HG02763 (cell line): Measurements from ENCODE around the gene CCP110.

ENCODE experiments used
- ATAC-seq: cut with Tn5 transposase; IDR thresholded peaks from one replicate; pipeline ENCODE4 v1.9.1; 2021; ENCODE audit warnings: mild to moderate bottlenecking, moderate library complexity; ENCODE audit not compliant: unreplicated experiment

CCP110 gene

DNA sequence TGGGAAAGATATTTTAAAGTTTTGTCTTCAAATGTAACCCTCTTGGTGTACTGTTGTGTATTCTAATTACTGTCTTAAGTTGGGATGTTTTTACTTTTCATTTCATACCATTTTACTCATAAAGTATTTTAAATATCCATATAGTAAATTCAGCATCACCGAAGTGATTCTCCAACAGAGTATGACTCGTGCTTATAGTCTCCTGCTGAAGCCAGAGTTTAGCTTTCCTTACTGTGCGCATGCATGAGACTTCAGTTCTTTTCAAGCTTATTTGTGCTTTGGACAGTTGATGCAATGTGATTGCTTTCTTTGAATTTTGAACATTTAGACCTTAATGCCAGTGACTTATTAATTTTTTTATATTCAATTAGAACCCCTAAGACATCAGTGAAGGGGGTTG lies 24.4 kb downstream of the CCP110 start:
- no peak for ATAC-seq

DNA sequence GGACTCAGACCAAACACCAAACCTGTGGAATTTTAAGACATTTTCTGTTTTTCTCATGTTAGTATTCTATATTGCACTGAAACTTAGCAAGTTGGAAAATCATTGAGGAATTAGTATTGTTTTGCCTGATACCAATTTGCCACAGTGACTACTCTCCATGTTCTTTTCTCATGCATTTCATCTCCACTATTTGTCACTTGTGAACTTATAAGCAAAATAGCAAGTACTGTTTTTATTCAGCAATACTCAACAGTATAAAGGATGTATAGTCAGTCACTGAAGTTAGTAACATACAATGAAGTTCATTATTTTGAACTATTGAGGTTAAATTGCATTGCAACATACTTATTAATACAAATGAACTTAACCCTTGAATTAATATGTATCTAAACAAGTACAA lies 25.9 kb downstream of the CCP110 start:
- ATAC-seq = no peak

DNA sequence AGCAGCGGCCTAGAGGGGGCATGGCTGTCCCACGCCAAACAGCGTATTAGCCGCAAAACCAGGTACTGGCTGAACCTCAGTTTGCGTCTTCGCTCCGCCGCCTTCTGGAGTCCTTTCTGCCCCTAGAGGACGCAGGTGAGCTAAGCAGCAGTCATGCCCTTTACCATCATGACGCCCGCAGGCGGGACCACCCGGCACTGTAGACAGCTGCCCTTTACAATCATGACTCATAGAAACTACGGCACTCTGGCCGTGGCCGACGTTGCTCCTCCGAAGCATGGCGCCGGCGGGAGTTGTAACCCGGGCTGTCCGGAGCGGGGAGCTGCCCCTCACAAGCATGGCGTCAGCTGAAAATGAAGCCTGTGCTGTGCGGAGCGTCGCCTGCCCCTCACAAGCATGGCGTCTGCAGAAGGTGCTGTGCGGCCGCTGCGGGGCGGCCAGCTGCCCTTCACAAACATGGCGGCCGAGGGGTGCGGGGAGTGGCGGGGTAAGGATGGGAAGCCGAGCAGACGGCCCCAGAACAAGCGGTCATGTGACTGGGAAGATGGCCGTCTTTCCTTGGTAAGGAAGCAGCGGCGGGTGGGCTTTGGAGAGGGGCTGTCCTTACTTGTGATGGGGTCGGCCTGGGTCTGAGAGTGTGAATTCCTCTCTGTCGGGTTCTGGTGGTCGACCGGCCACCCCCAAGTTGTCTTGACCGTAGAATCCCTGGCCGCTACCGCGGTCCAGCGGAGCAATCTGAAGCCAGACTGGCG lies 31.6 kb downstream of the CCP110 start, which contains the start of gene VPS35L:
TSS of gene VPS35L (plus strand) at position 518 of the 752 bp plus-strand sequence. CDS start at position 545, 27 bp downstream.
- ATAC-seq = peak; percentile 94

DNA sequence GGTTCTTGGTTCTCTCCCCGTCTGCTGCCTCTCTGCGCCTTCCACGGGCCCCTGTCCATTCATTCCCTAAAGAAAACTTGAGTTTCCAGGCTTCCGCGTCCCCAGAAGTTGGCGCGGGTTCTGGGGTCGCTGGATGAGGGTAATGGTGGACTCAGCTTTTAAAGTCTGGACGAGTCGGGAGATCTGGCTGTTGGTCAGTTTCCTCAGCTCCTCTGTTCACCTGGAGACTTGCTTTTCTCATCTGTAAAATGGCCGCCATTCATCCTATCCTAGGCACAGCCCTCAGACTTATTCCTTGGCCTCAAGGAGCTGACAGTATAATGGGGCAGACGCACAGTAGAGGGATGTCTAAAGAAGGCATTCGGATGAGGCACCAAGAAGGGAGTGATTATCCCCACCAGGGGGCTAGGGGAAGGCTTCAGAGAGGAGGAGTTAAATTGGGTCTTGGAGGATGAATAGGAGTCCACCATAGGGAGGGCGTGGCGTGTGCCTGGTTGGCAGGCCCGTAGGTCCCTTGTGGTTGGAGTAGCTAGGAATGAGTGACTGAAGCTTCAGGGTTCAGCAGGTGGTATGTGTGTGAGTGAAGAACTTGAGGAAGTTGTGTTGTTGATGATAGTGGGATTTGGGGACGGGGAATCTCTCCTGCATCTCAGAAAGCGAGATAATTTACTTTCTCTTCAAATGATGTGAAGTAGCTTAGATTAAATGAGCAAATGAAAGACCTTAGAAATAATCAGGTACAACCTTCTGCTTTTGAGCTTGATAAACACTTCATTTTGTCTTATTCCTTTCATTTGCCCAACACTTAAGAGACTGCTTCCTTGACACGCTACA lies 32.4 kb downstream of the CCP110 start:
- no peak for ATAC-seq

DNA sequence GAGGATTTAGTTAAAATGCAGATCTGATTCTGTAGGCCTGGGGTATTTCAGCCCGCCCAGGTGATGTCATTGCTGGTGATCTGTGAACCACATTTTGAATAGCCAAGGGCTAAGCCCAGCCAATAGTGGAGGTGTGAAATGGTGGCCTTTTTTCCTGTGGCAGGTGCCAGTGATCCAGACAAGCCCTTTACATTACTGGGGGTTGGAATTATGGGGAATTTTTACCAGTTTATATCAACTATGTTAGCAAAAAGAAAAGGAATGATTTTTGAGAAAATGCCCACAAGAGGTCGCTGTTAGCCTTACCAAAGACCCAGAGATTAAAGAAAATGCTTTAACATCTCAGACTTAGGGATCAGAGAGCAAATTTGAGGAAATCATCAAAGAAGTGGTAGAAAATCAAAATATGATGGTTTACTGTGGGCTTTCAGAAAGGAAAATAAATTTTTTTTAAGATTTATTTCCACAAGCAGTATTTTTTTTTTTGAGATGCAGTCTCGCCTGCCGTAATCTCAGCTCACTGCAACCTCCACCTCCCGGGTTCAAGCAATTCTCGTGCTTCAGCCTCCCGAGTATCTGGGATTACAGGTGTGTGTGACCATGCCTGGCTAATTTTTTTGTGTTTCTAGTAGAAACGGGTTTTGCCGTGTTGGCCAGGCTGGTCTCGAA lies 35.6 kb downstream of the CCP110 start:
- ATAC-seq = no peak

DNA sequence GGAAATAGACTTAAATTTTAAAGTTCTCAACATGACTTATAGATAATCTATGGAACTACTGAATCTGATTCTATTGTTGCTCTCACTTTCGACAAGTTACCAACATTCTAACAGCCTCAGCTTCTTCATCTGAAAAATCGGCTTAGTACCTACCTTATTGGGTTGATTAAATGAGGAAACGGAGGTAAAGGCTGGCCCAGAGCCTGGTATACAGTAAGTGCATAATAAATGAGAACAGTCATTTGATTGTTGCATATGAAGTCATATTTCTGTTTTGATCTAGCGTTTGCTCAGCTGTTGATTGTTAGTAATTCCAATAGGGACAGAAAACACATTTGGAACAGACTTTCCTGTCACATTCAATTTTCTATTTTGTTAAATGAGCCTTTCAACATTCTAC lies 36.3 kb downstream of the CCP110 start:
- ATAC-seq = no peak

DNA sequence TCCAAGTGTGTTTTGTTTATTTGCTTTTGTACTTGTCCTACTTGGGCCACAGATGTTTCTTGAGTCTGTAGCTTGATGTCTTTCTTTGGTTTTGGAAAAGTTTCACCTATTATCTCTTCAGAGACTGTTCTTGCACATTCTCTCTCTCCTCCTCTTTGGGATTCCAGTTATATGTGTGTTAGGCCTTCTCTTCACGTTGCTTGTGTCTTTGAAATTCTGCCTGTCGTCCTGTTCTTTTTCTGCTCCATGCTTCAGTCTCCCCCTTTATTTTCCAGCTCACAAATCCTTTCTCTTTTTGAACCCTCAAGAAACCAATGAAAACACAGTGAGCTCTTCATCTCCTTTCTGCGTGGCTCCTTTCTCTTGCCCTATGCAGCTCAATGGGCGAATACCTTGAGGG lies 39.6 kb downstream of the CCP110 start:
- no peak for ATAC-seq

DNA sequence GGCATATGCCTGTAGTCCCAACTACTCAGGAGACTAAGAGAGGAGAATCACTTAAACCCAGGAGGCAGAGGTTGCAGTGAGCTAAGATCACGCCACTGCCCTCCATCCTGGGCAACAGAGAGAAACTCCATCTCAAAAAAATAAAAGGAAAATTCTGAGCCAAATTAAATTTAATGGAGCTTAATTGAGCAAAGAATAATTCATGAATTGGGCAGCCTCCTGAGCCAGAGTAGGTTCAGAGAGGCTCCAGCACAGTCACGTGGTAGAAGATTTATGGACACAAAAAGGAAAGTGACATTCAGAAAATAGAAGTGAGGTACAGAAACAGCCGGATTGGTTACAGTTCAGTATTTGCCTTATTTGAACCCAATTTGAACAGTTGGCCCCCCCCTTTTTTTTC lies 42.6 kb downstream of the CCP110 start:
- ATAC-seq = no peak

DNA sequence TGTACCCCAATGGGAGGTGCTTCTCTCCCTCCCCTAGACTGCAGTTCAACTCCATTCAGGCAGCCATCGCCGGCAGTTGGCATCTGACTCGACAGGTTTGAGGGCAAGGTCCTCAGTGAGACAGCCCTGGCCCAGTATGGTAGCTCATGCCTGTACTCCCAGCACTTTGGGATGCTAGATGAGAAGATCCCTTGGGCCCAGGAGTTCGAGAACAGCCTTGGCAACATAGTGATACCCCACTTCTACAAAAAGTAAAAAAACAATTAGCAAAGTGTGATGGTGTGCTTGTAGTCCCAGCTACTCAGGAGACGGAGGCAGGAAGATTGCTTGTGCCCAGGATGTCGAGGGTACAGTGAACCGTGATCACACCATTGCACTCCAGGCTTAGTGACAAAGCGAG lies 43.8 kb downstream of the CCP110 start:
- ATAC-seq = no peak

DNA sequence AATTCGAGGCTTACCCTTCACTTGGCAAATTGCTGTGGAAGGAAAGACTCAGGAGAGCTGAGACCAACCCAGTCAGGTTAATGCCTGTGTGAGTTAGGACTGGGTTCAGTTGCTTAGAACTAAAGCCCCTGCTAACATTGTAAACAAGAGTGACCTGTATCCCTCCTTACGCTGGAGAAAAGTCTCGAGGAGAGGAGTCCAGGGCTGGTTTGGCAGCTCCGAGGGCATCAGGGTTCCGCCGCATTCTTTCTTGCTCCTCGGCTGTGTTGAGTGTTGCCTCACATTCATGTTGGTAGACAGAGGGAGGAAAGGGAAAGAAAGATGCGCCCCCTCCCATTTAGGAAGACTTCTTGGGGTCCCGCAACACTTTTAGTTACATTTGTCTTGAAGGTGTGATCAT lies 50.3 kb downstream of the CCP110 start:
- ATAC-seq = no peak

DNA sequence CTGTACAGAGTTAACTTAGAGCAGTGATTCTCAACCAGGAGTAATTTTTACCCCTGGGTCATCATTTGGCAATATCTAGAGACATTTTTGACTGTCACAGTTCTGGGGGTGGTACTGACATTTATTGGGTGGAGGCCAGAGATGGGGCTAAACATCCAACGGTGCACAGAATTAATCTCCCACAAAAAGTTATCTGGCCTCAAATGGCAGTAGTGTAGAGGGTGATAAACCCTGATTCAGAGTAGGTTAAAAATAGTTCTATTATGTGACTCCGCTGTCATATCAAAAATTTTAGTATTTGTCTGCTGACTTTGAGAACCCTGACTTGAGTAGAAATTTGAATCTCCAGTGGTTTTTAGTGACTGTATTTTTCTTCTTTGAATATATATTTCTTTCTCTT lies 50.9 kb downstream of the CCP110 start:
- ATAC-seq = no peak

DNA sequence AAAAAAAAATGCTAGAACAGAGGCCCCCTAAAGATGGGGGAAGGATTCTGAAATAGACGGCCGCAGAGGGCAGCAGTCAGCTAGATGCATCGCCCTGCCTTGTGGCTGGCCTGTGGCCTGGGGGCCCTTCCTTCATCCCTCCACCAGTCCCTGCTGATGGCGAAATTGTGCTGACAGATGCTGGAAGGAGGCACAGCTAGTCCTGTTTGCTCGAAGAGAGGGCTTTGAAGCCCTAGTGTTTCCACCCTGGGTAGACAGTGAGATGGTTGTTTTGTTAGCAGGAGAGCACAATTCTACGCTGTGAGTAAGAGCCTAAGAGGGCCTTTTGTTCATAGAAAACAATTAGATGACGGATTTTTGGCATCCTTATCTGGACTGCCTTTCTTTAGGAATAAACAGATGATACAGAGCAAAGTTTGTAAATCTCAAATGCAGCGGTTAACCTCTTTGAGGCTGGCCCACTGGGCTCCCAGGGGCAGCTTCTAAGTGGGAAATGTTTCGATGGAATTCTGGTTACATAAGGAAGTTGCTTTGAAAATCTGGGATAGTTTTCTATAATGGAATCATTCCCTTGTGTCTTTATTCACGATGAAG lies 54.7 kb downstream of the CCP110 start:
- ATAC-seq = no peak

DNA sequence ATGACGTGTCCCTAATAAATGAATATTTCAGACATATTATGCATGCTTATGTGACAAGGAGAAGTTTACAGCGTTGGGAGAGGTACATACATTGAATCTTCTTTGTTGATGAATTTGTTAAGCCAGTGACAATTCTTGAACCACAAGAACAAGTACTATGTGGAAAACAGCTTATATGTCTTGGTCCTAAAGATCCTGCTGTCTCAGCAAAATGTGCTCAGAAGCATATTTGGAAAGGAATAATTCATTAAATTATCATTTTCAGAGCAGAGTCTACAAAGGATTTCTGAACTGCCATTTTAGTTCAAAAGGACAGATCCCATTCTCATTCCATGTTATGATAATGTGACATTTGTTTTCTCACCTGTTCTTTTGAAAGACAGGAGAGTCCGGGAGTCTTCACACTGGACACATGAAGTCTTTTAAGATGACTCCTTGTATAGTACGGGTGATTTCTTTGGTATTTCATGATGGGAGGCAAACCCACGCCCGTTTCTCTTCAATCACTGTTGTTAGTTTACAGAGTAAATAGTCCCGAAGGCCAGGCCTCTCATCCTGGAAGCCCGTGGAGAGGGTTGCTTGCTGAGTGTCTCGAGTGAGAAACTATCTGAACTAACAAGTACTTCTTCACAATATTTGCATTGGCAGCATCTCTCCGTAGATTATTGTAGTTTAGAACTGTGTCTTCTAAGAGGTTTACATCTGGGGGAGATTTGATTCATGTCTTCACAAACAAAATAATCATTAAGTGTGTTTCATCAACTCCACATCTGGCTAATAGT lies 58.5 kb downstream of the CCP110 start:
- no peak for ATAC-seq

DNA sequence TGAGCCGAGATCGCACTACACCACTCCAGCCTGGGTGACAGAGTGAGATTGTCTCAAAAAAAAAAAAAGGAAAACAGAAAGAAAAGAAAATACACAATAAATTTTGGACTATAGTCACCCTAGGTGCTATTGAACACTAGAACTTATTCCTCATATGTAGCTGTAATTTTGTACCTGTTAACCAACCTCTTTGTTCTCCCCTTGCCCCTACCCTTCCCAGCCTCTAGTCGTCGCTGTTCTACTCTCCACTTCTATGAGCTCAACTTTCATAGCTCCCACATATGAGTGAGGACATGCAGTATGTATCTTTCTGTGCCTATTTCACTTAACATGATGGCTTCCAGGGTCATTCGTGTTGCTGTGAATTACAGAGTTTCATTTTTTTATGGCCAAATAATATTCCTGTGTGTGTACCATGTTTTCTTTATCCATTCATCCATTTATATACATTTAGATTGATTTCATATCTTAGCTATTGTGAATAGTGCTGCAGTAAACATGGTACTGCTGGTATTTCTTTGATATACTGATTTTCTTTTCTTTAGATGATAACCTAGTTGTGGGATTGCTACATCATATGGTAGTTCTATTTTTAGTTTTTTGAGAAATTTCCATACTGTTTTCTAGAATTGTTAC lies 60.0 kb downstream of the CCP110 start:
- no peak for ATAC-seq

DNA sequence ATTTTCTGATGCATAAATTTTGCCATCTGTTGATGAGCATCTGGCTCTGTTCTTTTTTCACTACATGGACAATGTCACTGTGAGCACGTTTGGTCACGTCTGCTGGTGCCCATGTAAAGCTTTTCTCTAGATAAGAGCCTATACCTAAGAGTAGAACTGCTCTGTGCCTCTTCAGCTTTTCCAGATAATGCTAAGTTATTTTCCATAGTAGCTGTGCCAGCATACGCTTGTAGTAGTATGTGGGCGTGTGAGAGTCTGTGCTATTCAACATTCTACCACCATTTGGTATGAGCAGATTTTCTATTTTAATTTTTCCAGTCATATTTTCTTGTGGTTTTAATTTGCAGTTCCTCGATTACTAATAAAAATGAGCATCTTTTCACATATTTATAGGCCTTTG lies 64.9 kb downstream of the CCP110 start:
- no peak for ATAC-seq

DNA sequence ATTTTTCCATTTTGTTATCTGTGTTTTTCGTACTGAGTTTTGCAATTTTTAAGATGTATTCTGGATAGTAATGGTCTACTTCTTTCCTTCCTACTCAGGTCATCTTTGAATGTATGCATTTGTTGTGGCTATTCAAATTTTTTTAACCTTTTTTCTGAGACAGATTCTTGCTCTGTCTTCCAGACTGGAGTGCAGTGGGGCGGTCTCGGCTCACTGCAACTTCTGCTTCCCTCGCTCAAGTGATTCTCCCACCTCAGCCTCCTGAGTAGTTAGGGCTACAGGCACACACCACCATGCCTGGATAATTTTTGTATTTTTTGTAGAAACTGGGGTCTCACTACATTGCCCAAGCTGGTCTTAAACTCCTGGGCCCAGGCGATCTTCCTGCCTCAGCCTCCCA lies 65.4 kb downstream of the CCP110 start:
- no peak for ATAC-seq

DNA sequence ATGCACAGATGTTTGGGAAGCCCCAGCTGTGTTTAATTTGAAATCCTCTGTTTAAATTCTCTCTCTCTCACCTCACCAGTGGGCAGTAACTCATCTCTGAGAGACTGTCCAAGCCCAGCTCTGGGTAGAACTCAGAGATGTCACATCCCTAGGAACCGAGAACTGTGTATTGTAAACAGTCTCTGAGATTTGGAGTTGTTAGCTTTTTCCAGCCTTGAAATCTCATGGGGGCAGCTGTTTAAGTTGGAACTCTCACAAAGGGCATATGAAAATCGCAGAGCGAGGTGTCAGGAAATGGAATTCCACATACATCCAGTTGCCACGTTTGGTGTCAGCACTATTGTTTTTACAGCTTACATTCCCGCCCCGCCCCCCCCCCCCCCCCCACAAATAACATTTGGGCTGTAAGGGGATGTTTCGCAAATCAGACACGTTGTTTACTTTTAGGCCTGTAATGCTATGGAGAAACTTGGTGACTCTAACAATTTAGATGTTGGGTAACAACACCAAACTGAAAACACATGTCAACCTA lies 66.1 kb downstream of the CCP110 start:
- ATAC-seq = no peak

DNA sequence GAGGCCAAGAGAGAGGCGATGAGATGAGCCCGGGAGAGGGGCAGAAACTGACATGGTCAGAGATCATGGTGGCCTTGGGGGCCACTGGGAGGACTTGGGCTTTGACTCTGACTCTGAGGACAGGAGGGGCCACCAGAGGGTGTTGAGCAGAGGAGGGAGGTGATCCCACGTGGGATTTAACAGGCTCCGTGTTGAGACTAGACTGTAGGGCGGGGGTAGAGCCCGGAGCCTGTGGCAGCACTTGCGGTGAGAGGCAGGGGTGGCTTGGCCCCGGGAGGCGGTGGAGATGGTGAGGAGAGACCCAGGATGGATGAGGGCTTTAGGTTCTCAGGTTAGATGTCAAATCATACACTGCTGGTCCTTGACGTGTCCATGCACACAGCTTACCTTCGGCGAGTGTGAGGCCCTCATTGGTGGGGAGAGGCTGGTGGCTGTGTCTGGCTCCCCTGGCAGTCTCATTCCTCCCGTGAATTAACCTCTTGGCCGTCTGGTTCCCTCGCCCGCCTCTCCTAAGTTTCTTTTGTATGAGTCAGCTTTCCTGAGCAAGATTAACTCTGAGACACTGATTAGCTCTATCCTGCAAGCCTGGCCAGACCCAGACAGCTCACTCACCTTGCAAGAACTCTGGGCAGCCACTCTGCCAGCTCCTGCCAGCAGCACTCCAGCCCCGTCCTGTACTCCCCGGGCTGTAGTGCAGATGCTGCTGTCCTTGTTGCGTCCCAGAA lies 71.5 kb downstream of the CCP110 start:
- no peak for ATAC-seq
